Fibroblast of lung (primary cell): ENCODE results near the gene DDC. TPM values are rescaled to one million over a fixed set of nuclear protein-coding genes. Genes with fewer than 3 reads are reported as not detected.

ENCODE experiments used
- DNase-seq, 2 donors: peaks; one replicate each; pipeline versions ENCODE4 v3.0.0 to v3.0.0-alpha.2; 2010; ENCODE audit warnings: low read depth in 2 of 2
- H2AFZ ChIP-seq: 2 replicates; pipeline ENCODE4 v1.5.1; 2012; ENCODE audit warnings: low read length, control low read depth, inconsistent platforms
- H3K27ac ChIP-seq: 2 replicates; pipeline ENCODE4 v1.5.1; 2011; ENCODE audit warnings: low read length, control low read depth; ENCODE audit not compliant: insufficient read depth
- H3K27me3 ChIP-seq: 2 replicates; pipeline ENCODE4 v1.5.1; 2011; ENCODE audit warnings: mild to moderate bottlenecking, low read length; ENCODE audit not compliant: control insufficient read depth, insufficient read depth
- H3K36me3 ChIP-seq: 2 replicates; pipeline ENCODE4 v1.5.1; 2011; ENCODE audit warnings: low read length; ENCODE audit not compliant: control insufficient read depth, insufficient read depth
- H3K4me1 ChIP-seq: 2 replicates; pipeline ENCODE4 v1.5.1; 2011; ENCODE audit warnings: low read length; ENCODE audit not compliant: control insufficient read depth, insufficient read depth; ENCODE audit errors: extremely low read depth
- H3K4me2 ChIP-seq: 2 replicates; pipeline ENCODE4 v1.5.1; 2011; ENCODE audit warnings: low read length, control low read depth; ENCODE audit not compliant: insufficient read depth; ENCODE audit errors: extremely low read depth
- H3K4me3 ChIP-seq, 4 experiments: fragments of 200-600 bp in 1 of 4; sonication (generic) in 1 of 4; replicated peaks in 1 of 4; 2 replicates each; pipeline ENCODE4 v1.5.1; 2011 to 2016; ENCODE audit warnings: low read length in 4 of 4, low read depth in 3 of 4, mild to moderate bottlenecking in 3 of 4, control low read depth in 2 of 4, inconsistent platforms in 1 of 4, mixed read lengths in 1 of 4; ENCODE audit not compliant: insufficient read depth in 1 of 4; ENCODE audit errors: control extremely low read depth in 1 of 4
- H3K79me2 ChIP-seq: 2 replicates; pipeline ENCODE4 v1.5.1; 2012; ENCODE audit warnings: mild to moderate bottlenecking, low read length, inconsistent platforms; ENCODE audit not compliant: control insufficient read depth, insufficient read depth
- H3K9ac ChIP-seq: 2 replicates; pipeline ENCODE4 v1.5.1; 2011; ENCODE audit warnings: mild to moderate bottlenecking, low read length, control low read depth; ENCODE audit not compliant: insufficient read depth
- H3K9me3 ChIP-seq: 2 replicates; pipeline ENCODE4 v1.5.1; 2012; ENCODE audit warnings: low read depth, low read length; ENCODE audit not compliant: control insufficient read depth, insufficient read depth
- H4K20me1 ChIP-seq: 2 replicates; pipeline ENCODE4 v1.5.1; 2011; ENCODE audit warnings: low read length; ENCODE audit not compliant: control insufficient read depth, insufficient read depth; ENCODE audit errors: extremely low read depth
- EZH2 ChIP-seq: IDR thresholded peaks from 2 replicates; pipeline ENCODE4 v1.5.1; 2012; ENCODE audit warnings: low read length, control low read depth, mild to moderate bottlenecking; ENCODE audit errors: missing control alignments
- polyA plus RNA-seq, 2 donors: library from polyadenylated mRNA; depleted of rRNA in 1 of 2; stranded (reverse) in 1 of 2; unstranded in 1 of 2; fragments of >200 nt; gene quantifications; 2 replicates each; pipeline ENCODE4 v1.2.1, GENCODE V29; 2011 to 2012; ENCODE audit warnings: missing spikeins in 1 of 2
- total RNA-seq: library from RNA; depleted of rRNA; stranded (reverse); fragments of >200 nt; gene quantifications from 2 replicates; pipeline ENCODE4 v1.2.1, GENCODE V29; 2014
- TF ChIP-seq, protein P1 (sequence below), 2 donors: IDR thresholded peaks in 1 of 2; conservative IDR thresholded peaks in 1 of 2; 1 replicate in 1 of 2; 2 replicates in 1 of 2; pipeline ENCODE4 v1.5.1; 2011 to 2012; ENCODE audit warnings: low read length in 2 of 2, control low read depth in 1 of 2, inconsistent platforms in 1 of 2, low read depth in 1 of 2, mild to moderate bottlenecking in 1 of 2

Gene DDC
- total and polyA plus RNA-seq, 2 donors (not counting 1 experiment from before 2014, with no cell fraction given), result not detected

GRCh38 chr7:50415844-50416364, 149.3 kb downstream of the DDC start:
- Histone ChIP-seq H3K4me1 (no peaks in the 10 kb centered on the region), H3K4me2 (no peak overlapping the region), H3K27ac (no peak overlapping the region), H3K4me3 (no peak overlapping the region), H3K9me3 (no peaks in the 10 kb centered on the region), H2AFZ (no peak overlapping the region), H3K79me2 (no peaks in the 10 kb centered on the region), H4K20me1 (no peaks in the 10 kb centered on the region), H3K36me3 (no peaks in the 10 kb centered on the region), H3K27me3 (peaks cover 3% of the 10 kb centered on the region), H3K9ac (no peak overlapping the region)
- TF ChIP-seq, protein P1, sequence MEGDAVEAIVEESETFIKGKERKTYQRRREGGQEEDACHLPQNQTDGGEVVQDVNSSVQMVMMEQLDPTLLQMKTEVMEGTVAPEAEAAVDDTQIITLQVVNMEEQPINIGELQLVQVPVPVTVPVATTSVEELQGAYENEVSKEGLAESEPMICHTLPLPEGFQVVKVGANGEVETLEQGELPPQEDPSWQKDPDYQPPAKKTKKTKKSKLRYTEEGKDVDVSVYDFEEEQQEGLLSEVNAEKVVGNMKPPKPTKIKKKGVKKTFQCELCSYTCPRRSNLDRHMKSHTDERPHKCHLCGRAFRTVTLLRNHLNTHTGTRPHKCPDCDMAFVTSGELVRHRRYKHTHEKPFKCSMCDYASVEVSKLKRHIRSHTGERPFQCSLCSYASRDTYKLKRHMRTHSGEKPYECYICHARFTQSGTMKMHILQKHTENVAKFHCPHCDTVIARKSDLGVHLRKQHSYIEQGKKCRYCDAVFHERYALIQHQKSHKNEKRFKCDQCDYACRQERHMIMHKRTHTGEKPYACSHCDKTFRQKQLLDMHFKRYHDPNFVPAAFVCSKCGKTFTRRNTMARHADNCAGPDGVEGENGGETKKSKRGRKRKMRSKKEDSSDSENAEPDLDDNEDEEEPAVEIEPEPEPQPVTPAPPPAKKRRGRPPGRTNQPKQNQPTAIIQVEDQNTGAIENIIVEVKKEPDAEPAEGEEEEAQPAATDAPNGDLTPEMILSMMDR (conservative IDR thresholded peaks at IDR 0.05 in 1 of 2, IDR thresholded peaks at IDR 0.05 in 1 of 2; ENCODE audit: low read depth in 1 of 2, low read length in 2 of 2), result no peak
- no peak for TF ChIP-seq EZH2
- no peak for DNase-seq

- no peak overlapping the region for H3K4me2 ChIP-seq
- H3K9me3 ChIP-seq, result no peaks in the 10 kb centered on the region
- H3K27me3 ChIP-seq, result peaks cover 3% of the 10 kb centered on the region
- no peaks in the 10 kb centered on the region for H3K79me2 ChIP-seq
- no peak overlapping the region for H2AFZ ChIP-seq
- no peak overlapping the region for H3K27ac ChIP-seq
- DNase-seq, result no peak
- no peak overlapping the region for H3K9ac ChIP-seq
- TF ChIP-seq EZH2, result no peak
- TF ChIP-seq, protein P1 (conservative IDR thresholded peaks at IDR 0.05 in 1 of 2, IDR thresholded peaks at IDR 0.05 in 1 of 2; ENCODE audit: low read depth in 1 of 2, low read length in 2 of 2), result no peak
- no peak overlapping the region for H3K4me3 ChIP-seq
- H4K20me1 ChIP-seq, result no peaks in the 10 kb centered on the region
- H3K36me3 ChIP-seq, result no peaks in the 10 kb centered on the region
- no peaks in the 10 kb centered on the region for H3K4me1 ChIP-seq
Measured at GRCh38 chr7:50413561-50413960, 151.6 kb downstream of the DDC start.

DNA sequence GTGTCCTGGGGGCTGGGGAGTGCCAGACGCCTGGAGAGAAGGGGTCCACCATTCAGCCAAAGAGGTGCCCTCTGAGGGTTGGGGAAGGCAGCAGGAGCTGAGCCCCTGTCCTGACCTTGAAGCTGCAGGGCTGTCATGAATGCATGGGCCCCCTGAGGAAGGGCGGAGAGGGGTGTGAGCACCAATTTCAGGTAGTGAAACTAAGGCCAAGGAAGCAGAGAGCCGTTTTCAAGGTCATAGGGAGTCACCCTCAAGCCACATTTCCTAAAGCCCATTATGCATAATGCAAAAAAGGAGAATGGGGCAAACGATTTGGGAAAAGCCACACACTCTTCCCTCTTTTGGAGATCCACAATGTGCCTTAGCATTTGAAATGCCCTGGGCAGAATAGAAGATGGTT, 152.2 kb downstream of the DDC start:
- no peak overlapping the region for H3K27ac ChIP-seq
- DNase-seq, result no peak
- no peak overlapping the region for H3K4me3 ChIP-seq
- TF ChIP-seq, protein P1 (conservative IDR thresholded peaks at IDR 0.05 in 1 of 2, IDR thresholded peaks at IDR 0.05 in 1 of 2; ENCODE audit: low read depth in 1 of 2, low read length in 2 of 2), result no peak
- TF ChIP-seq EZH2, result no peak
- H2AFZ ChIP-seq, result no peak overlapping the region
- H3K36me3 ChIP-seq, result no peaks in the 10 kb centered on the region
- no peaks in the 10 kb centered on the region for H4K20me1 ChIP-seq
- H3K79me2 ChIP-seq, result no peaks in the 10 kb centered on the region
- no peak overlapping the region for H3K9ac ChIP-seq
- H3K9me3 ChIP-seq, result no peaks in the 10 kb centered on the region
- H3K27me3 ChIP-seq, result peaks cover 3% of the 10 kb centered on the region
- H3K4me1 ChIP-seq, result no peaks in the 10 kb centered on the region
- no peak overlapping the region for H3K4me2 ChIP-seq
